OCI-M2 (cell line): ENCODE measurements around the gene KRTAP5-9.
"Not testable (repeated sequence)": the region's sequence is repeated elsewhere in the genome, so short reads cannot be mapped to it uniquely, and the experiment has no call there.

Experiments used
- DNase-seq: peaks from one replicate; lab custom pipeline; 2025; ENCODE audit not compliant: unreplicated experiment; lab: John Stamatoyannopoulos, UW

KRTAP5-9 gene

GRCh38 chr11:71532036-71532610 is 16.1 kb upstream of the KRTAP5-9 start:
- DNase-seq = no peak

GRCh38 chr11:71534711-71535608 is 13.3 kb upstream of the KRTAP5-9 start:
- DNase-seq = not testable (repeated sequence)

GRCh38 chr11:71535825-71536224 is 12.4 kb upstream of the KRTAP5-9 start:
- no peak for DNase-seq

GRCh38 chr11:71537537-71537936 is 10.7 kb upstream of the KRTAP5-9 start:
- DNase-seq = no peak

GRCh38 chr11:71537977-71538665 is 10.1 kb upstream of the KRTAP5-9 start, which contains the start of gene KRTAP5-8:
Gene KRTAP5-8, plus strand, starts transcription at chr11:71538025. Its CDS starts 31 bp downstream, at chr11:71538056.
- DNase-seq = not testable (repeated sequence)

GRCh38 chr11:71538666-71538990 is 9.6 kb upstream of the KRTAP5-9 start:
- DNase-seq = no peak

- no peak for DNase-seq
Measured at GRCh38 chr11:71539017-71539416, 9.2 kb upstream of the KRTAP5-9 start.

GRCh38 chr11:71539971-71540370 is 8.2 kb upstream of the KRTAP5-9 start:
- DNase-seq = not testable (repeated sequence)

- DNase-seq = not testable (repeated sequence)
Measured at GRCh38 chr11:71540521-71541304, 7.5 kb upstream of the KRTAP5-9 start.

GRCh38 chr11:71542382-71542781 is 5.8 kb upstream of the KRTAP5-9 start:
- DNase-seq = no peak

- no peak for DNase-seq
Measured at GRCh38 chr11:71542879-71543777, 5.1 kb upstream of the KRTAP5-9 start.

GRCh38 chr11:71543866-71544265 is 4.4 kb upstream of the KRTAP5-9 start:
- no peak for DNase-seq

- no peak for DNase-seq
Measured at GRCh38 chr11:71544525-71545214, 3.5 kb upstream of the KRTAP5-9 start.

GRCh38 chr11:71545405-71545966 is 2.7 kb upstream of the KRTAP5-9 start:
- no peak for DNase-seq

GRCh38 chr11:71548716-71549151 is 514 bp downstream of the KRTAP5-9 start:
- DNase-seq = no peak

GRCh38 chr11:71551711-71552110 is 3.5 kb downstream of the KRTAP5-9 start:
- DNase-seq = no peak

GRCh38 chr11:71554996-71555395 is 6.8 kb downstream of the KRTAP5-9 start:
- no peak for DNase-seq

GRCh38 chr11:71555508-71555907 is 7.3 kb downstream of the KRTAP5-9 start:
- DNase-seq = no peak

- no peak for DNase-seq
Measured at GRCh38 chr11:71556018-71556417, 7.8 kb downstream of the KRTAP5-9 start.
